Fibroblast of lung (primary cell): ENCODE data around the gene UVRAG.

Experiments
- EZH2 ChIP-seq: IDR thresholded peaks from 2 replicates; pipeline ENCODE4 v1.5.1; 2012; ENCODE audit warnings: low read length, control low read depth, mild to moderate bottlenecking; ENCODE audit errors: missing control alignments
- TF ChIP-seq, protein P1 (sequence below), 2 donors: IDR thresholded peaks in 1 of 2; conservative IDR thresholded peaks in 1 of 2; 1 replicate in 1 of 2; 2 replicates in 1 of 2; pipeline ENCODE4 v1.5.1; 2011 to 2012; ENCODE audit warnings: low read length in 2 of 2, control low read depth in 1 of 2, inconsistent platforms in 1 of 2, low read depth in 1 of 2, mild to moderate bottlenecking in 1 of 2

DNA sequence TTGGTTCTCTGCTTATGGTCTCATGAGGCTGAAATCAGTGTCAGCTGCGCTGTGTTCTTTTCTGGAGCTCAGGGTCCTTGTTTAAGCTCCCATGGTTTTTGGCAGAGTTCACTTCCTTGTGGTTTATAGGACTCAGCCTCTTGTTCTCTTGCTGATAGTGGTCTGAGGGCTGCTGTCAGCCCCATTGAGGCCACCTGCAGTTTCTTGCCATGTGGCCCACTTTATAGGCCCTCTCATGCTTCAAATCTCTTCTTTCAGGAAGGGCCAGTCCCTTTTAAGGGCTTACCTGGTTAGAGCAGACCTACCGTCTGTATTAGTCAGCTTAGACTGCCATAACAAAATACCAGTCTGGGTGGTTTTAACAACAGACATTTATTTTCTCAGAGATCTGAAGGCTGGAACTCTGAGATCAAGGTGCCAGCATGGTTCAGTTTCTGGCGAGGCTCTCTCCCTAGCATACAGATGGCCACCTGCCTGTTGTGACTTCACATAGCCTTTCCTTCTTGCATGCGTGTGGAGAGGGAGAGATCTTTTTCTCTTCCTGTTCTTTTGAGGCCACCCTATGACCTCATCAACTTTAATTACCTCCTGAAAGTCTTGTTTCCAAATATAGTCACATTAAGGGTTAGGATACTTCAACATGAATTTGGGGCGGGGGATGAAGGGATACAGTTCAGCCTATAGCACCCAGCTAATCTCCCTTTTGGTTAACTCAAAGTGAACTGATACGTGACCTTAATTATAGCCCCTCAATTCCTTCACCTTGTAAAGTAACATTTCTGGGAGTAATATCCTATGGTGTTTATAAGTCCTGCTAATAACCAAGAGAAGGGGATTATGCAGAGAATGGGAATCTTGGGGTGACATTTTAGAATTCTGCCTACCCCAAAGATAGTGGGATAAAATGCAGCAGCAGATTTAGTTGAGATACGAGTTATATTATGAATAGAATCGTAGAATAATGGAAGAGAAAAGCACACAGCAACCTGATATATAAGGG lies 131.8 kb downstream of the UVRAG start:
- TF ChIP-seq, protein P1, sequence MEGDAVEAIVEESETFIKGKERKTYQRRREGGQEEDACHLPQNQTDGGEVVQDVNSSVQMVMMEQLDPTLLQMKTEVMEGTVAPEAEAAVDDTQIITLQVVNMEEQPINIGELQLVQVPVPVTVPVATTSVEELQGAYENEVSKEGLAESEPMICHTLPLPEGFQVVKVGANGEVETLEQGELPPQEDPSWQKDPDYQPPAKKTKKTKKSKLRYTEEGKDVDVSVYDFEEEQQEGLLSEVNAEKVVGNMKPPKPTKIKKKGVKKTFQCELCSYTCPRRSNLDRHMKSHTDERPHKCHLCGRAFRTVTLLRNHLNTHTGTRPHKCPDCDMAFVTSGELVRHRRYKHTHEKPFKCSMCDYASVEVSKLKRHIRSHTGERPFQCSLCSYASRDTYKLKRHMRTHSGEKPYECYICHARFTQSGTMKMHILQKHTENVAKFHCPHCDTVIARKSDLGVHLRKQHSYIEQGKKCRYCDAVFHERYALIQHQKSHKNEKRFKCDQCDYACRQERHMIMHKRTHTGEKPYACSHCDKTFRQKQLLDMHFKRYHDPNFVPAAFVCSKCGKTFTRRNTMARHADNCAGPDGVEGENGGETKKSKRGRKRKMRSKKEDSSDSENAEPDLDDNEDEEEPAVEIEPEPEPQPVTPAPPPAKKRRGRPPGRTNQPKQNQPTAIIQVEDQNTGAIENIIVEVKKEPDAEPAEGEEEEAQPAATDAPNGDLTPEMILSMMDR (conservative IDR thresholded peaks at IDR 0.05 in 1 of 2, IDR thresholded peaks at IDR 0.05 in 1 of 2; ENCODE audit: low read depth in 1 of 2, low read length in 2 of 2): no peak
- TF ChIP-seq EZH2: no peak
